Activated B cell treated with CpG ODN at 0.5 μM for 24 hours (primary cell): ENCODE results near the gene EGR4. TPM values are rescaled to one million over a fixed set of nuclear protein-coding genes. Genes with fewer than 3 reads are reported as not detected.

ENCODE experiments used
- ATAC-seq: fragments of 200-7000 bp; cut with Tn5 transposase; one replicate; pipeline ENCODE4 v1.10.0; 2021; ENCODE audit warnings: low read depth, mild to moderate bottlenecking, moderate library complexity
- CTCF ChIA-PET: fragments of 350-600 bp; sonication (Branson Sonifier 250); formaldehyde crosslinking; loops from one replicate; lab custom pipeline; 2021; ENCODE audit warnings: antibody characterized with exemption; lab: Charles Lee
- POLR2A ChIA-PET: fragments of 350-600 bp; sonication (Branson Sonifier 250); formaldehyde crosslinking; loops from one replicate; lab custom pipeline; 2021; ENCODE audit warnings: antibody characterized with exemption; lab: Charles Lee
- DNase-seq: peaks from one replicate; pipeline ENCODE4 v3.0.0; 2022
- H3K27ac Mint-ChIP-seq: one replicate; pipeline ENCODE4 v1.8.0; 2020; ENCODE audit warnings: mixed read lengths
- H3K27me3 Mint-ChIP-seq: one replicate; pipeline ENCODE4 v1.8.0; 2021; ENCODE audit warnings: mixed read lengths
- H3K36me3 Mint-ChIP-seq: one replicate; pipeline ENCODE4 v1.8.0; 2021; ENCODE audit warnings: low read depth, mixed read lengths
- H3K4me1 Mint-ChIP-seq: one replicate; pipeline ENCODE4 v1.8.0; 2021; ENCODE audit warnings: mixed read lengths
- H3K4me3 Mint-ChIP-seq: one replicate; pipeline ENCODE4 v1.8.0; 2020; ENCODE audit warnings: mild to moderate bottlenecking, mixed read lengths
- H3K9me3 Mint-ChIP-seq: one replicate; pipeline ENCODE4 v1.8.0; 2020; ENCODE audit warnings: mixed read lengths
- CTCF ChIP-seq: fragments of 200-600 bp; IDR thresholded peaks from one replicate; pipeline ENCODE4 v1.8.0; 2022; ENCODE audit warnings: antibody characterized with exemption, mild to moderate bottlenecking
- intact Hi-C: fragments of 100-400 bp; cut with micrococcal nuclease; formaldehyde crosslinking; loops from one replicate; pipeline ENCODE4 v1.15.1; 2024
- total RNA-seq: library from RNA; stranded (reverse); gene quantifications from 2 replicates; pipeline ENCODE4 v1.2.3, GENCODE V29; 2022

The EGR4 gene
- total RNA-seq, 1 donor from 2014 or later: not detected

GRCh38 chr2:73255907-73256617, 37.3 kb downstream of the EGR4 start:
- ChIA-PET POLR2A (interaction anchor here (1.4 kb wide), 1 partner anchor 23 kb away, joined by 4 read pairs; the partner anchor contains the start of genes CCT7 and PRADC1), CTCF (no interaction called here)
- Mint-ChIP-seq H3K4me1 (no peaks in the 10 kb centered on the region), H3K9me3 (no peaks in the 10 kb centered on the region), H3K27ac (no peak overlapping the region), H3K27me3 (no peaks in the 10 kb centered on the region), H3K4me3 (no peak overlapping the region), H3K36me3 (peaks cover 60% of the 10 kb centered on the region)
- peak; percentile 10 for ATAC-seq
- no peak for TF ChIP-seq CTCF
- DNase-seq: no peak
- intact Hi-C loops: no loop called here

- Mint-ChIP-seq H3K27ac (no peak overlapping the region), H3K9me3 (no peaks in the 10 kb centered on the region), H3K4me1 (no peaks in the 10 kb centered on the region), H3K27me3 (no peaks in the 10 kb centered on the region), H3K4me3 (no peak overlapping the region), H3K36me3 (peaks cover 65% of the 10 kb centered on the region)
- TF ChIP-seq CTCF: no peak
- ATAC-seq: no peak
- CTCF ChIA-PET: interaction anchor here (1.4 kb wide), 1 partner anchor 35 kb away, joined by 5 read pairs; no protein-coding TSS in a partner anchor
- DNase-seq: no peak
- intact Hi-C loops: no loop called here
- POLR2A ChIA-PET: interaction anchor here (1.2 kb wide), 1 partner anchor 30 kb away, joined by 3 read pairs; no protein-coding TSS in a partner anchor
Measured at GRCh38 chr2:73255007-73255644, 38.2 kb downstream of the EGR4 start.

- Mint-ChIP-seq H3K9me3 (no peaks in the 10 kb centered on the region), H3K36me3 (peaks cover 65% of the 10 kb centered on the region), H3K27me3 (no peaks in the 10 kb centered on the region), H3K4me3 (no peak overlapping the region), H3K4me1 (no peaks in the 10 kb centered on the region), H3K27ac (no peak overlapping the region)
- intact Hi-C loops: loop anchor here (5.0 kb wide), 1 partner anchor 38 kb away; the partner anchor contains the start of gene EGR4
- TF ChIP-seq CTCF: no peak
- ChIA-PET CTCF (interaction anchor here (1.4 kb wide), 1 partner anchor 36 kb away, joined by 5 read pairs; no protein-coding TSS in a partner anchor), POLR2A (interaction anchor here (1.2 kb wide), 2 partner anchors 20 to 31 kb away, joined by 3 read pairs; partner anchors contain the start of gene CCT7)
- DNase-seq (no peak), ATAC-seq (no peak)
Measured at GRCh38 chr2:73254343-73255006, 38.9 kb downstream of the EGR4 start.

GRCh38 chr2:73253901-73254300, 39.4 kb downstream of the EGR4 start:
- TF ChIP-seq CTCF: no peak
- H3K4me3 Mint-ChIP-seq: no peak overlapping the region
- no peak overlapping the region for H3K27ac Mint-ChIP-seq
- ATAC-seq (no peak), DNase-seq (no peak)
- CTCF ChIA-PET: interaction anchor here (1.4 kb wide), 1 partner anchor 36 kb away, joined by 5 read pairs; no protein-coding TSS in a partner anchor
- intact Hi-C loops: loop anchor here (5.0 kb wide), 1 partner anchor 38 kb away; the partner anchor contains the start of gene EGR4
- no peaks in the 10 kb centered on the region for H3K9me3 Mint-ChIP-seq
- POLR2A ChIA-PET: interaction anchor here (1.2 kb wide), 2 partner anchors 20 to 31 kb away, joined by 3 read pairs; partner anchors contain the start of gene CCT7
- H3K4me1 Mint-ChIP-seq: no peaks in the 10 kb centered on the region
- no peaks in the 10 kb centered on the region for H3K27me3 Mint-ChIP-seq
- peaks cover 65% of the 10 kb centered on the region for H3K36me3 Mint-ChIP-seq
